ENCODE measurements around the gene MIEN1. TPM values are rescaled to one million over a fixed set of nuclear protein-coding genes. Genes with fewer than 3 reads are reported as not detected.
A peak's percentile ranks its signal among the peaks of the same experiment; 100 is the strongest.

MIEN1 gene
- total and polyA plus RNA-seq, 2 of the 13 experiments (the other 11 are each of a cell fraction or from before 2014, with no cell fraction given) = 40.6 to 56.6 TPM

GRCh38 chr17:39687546-39688474, 42.5 kb downstream of the MIEN1 start, which contains the start of gene PGAP3 (continued):
- TF ChIP-seq PAXIP1 (CRISPR knock-in tag; conservative IDR thresholded peaks at IDR 0.05) (peak; percentile 12; the same call in 1 of the 2 replicates), ZXDC (CRISPR knock-in tag; IDR thresholded peaks at IDR 0.05) (0 out of 2 replicates have a peak, but pooled peaks have one; percentile 32), ATM (IDR thresholded peaks at IDR 0.05; ENCODE audit: borderline replicate concordance) (no peak), ZNF33A (CRISPR knock-in tag; IDR thresholded peaks at IDR 0.05; ENCODE audit: borderline replicate concordance) (no peak), MTF1 (CRISPR knock-in tag; IDR thresholded peaks at IDR 0.05) (no peak), ZNF367 (CRISPR knock-in tag; IDR thresholded peaks at IDR 0.05; ENCODE audit: borderline replicate concordance) (no peak), ZNF224 (CRISPR knock-in tag; IDR thresholded peaks at IDR 0.05) (no peak; the same call in 1 of the 2 replicates), HNF4G (IDR thresholded peaks at IDR 0.05; ENCODE audit: borderline replicate concordance, low read depth, low read length) (no peak), HNF4G (CRISPR knock-in tag; IDR thresholded peaks at IDR 0.05; ENCODE audit: borderline replicate concordance, low read depth) (no peak; the same call in none of the 2 replicates), MLLT10 (CRISPR knock-in tag; IDR thresholded peaks at IDR 0.05) (no peak), NFKB2 (CRISPR knock-in tag; IDR thresholded peaks at IDR 0.05; ENCODE audit: borderline replicate concordance) (peak; percentile 82; the same call in 1 of the 2 replicates), ZNF572 (CRISPR knock-in tag; IDR thresholded peaks at IDR 0.05) (no peak), TMF1 (CRISPR knock-in tag; IDR thresholded peaks at IDR 0.05; ENCODE audit: low read depth) (no peak), EEA1 (CRISPR knock-in tag; IDR thresholded peaks at IDR 0.05; ENCODE audit: borderline replicate concordance) (peak; percentile 78; the same call in 1 of the 2 replicates), ZBTB25 (CRISPR knock-in tag; IDR thresholded peaks at IDR 0.05) (peak; percentile 99), AHR (CRISPR knock-in tag; IDR thresholded peaks at IDR 0.05) (peak; percentile 23; the same call in 1 of the 2 replicates), MIER2 (CRISPR knock-in tag; IDR thresholded peaks at IDR 0.05) (peak; percentile 9; the same call in 1 of the 2 replicates), SOX5 (CRISPR knock-in tag; IDR thresholded peaks at IDR 0.05; ENCODE audit: borderline replicate concordance) (no peak; the same call in 1 of the 2 replicates), XBP1 (CRISPR knock-in tag; IDR thresholded peaks at IDR 0.05) (no peak), ZBTB43 (CRISPR knock-in tag; conservative IDR thresholded peaks at IDR 0.05) (peak; percentile 82), TBX3 (IDR thresholded peaks at IDR 0.05; ENCODE audit: borderline replicate concordance) (no peak)

Data from HepG2 (cell line).